Dermis blood vessel endothelial cell (primary cell): Measurements from ENCODE around the gene ZNF627. TPM values are rescaled to one million over a fixed set of nuclear protein-coding genes. Genes with fewer than 3 reads are reported as not detected.
A peak's percentile ranks its signal among the peaks of the same experiment; 100 is the strongest.
"Not testable (repeated sequence)": the region's sequence is repeated elsewhere in the genome, so short reads cannot be mapped to it uniquely, and the experiment has no call there.

Source experiments
- DNase-seq: peaks from one replicate; pipeline ENCODE4 v3.0.0; 2010
- total RNA-seq: library from RNA; depleted of rRNA; stranded (reverse); fragments of >200 nt; gene quantifications from 2 replicates; pipeline ENCODE4 v1.2.3, GENCODE V29; 2014

The ZNF627 gene
- 20.1 and 28.9 TPM in 2 replicates for total RNA-seq

DNA sequence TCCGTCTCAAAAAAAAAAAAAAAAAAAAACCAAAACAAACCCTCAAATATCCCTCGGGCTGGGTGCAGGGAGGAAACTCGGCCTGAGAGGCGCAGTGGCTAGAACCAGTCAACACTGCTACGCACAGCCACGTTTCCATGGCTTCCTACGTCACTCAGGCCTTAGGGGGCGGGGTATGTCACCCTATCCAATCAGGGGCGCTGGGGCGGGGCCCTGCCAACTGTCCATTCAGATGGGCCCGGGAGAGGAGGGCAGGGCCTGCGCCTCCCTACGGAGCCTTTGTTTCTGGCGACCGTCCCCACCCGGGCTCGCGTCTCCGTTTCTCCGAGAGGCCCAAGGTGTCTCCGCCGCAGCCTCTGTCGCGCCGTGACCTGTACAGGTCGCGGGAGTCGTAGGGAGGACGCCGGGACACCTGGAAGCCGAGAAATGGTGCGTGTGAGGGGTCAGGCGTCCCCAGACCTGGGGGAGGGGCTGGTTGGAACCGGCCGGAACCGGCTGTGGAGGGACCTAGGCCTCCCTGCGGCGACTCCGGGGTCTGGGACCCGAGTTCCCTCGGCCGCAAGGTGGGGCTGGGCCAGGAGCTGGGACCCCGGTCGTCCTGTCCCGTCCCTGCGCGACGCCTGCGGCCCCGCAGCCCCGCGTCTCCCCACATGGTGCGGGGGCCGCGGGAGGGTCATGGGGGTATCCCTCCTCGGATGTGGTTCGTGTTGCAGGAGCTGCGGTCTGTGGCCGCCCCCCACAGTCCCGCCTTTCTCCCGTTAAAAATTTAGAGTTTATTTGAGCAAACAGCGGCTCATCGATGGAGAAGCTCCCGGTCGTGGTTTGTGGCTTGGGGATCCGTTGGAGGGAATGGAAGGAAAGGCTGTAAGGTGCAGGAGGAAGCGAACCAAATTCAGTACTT lies at the start of gene ZNF627:
Gene ZNF627 (plus strand): TSS at position 282 of the 901 bp plus-strand sequence. CDS start 145 bp downstream, at position 427.
- DNase-seq: peak; percentile 99

- DNase-seq: no peak
These were observed 49.2 kb upstream of the ZNF627 start for GRCh38 chr19:11547929-11548700.

DNA sequence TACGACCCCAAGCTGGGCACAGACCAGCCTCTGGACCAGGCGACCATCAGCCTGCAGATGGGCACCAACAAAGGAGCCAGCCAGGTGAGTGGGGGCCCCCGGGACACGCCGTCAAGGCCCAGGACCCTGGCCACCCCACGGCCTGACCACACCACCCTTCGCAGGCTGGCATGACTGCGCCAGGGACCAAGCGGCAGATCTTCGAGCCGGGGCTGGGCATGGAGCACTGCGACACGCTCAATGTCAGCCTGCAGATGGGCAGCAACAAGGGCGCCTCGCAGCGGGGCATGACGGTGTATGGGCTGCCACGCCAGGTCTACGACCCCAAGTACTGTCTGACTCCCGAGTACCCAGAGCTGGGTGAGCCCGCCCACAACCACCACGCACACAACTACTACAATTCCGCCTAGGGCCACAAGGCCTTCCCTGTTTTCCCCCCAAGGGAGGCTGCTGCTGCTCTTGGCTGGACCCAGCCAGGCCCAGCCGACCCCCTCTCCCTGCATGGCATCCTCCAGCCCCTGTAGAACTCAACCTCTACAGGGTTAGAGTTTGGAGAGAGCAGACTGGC lies 47.8 kb upstream of the ZNF627 start:
- DNase-seq: no peak

GRCh38 chr19:11550265-11550664 lies 47.0 kb upstream of the ZNF627 start:
- no peak for DNase-seq

GRCh38 chr19:11551603-11552235 lies 45.6 kb upstream of the ZNF627 start:
- peak; percentile 30 for DNase-seq

- no peak for DNase-seq
These were observed 44.5 kb upstream of the ZNF627 start for GRCh38 chr19:11552666-11553372.

- no peak for DNase-seq
These were observed 43.1 kb upstream of the ZNF627 start for GRCh38 chr19:11554160-11554559.

- no peak for DNase-seq
These were observed 42.0 kb upstream of the ZNF627 start for GRCh38 chr19:11555246-11555645.

DNA sequence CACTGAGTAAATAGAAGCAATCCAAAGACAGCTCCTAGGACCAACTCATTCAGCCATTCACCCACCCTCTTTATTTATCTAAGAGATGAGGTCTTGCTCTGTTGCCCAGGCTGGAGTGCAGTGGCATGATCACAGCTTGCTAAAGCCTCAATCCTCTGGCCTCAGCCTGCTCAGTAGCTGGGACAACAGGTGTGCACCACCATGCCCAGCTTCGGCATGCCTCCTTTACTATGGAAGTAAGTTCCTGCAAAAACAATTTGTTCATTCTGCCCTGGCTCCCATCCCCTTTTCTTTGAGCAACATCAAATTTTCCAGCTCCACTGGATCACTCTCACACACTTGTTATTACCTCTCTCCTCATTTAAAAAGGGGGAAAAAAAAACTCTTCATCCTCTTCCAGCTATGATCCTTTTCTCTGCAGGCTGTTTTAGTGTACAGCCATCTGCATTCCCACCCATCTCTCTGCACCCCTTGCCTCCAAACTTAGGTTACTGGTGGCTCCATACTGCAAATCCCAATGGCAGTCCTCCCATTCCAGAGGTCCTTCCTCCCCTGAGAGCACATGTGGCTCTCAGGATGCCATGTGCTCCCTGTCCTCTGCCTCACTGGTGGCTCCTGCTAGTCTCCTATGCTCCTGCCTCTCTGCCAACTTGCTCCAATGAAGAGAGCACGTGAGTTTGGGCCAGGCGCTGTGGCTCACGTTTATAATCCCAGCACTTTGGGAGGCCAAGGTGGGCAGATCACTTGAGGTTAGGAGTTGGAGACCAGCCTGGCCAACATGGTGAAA lies 40.5 kb upstream of the ZNF627 start:
- no peak for DNase-seq

DNA sequence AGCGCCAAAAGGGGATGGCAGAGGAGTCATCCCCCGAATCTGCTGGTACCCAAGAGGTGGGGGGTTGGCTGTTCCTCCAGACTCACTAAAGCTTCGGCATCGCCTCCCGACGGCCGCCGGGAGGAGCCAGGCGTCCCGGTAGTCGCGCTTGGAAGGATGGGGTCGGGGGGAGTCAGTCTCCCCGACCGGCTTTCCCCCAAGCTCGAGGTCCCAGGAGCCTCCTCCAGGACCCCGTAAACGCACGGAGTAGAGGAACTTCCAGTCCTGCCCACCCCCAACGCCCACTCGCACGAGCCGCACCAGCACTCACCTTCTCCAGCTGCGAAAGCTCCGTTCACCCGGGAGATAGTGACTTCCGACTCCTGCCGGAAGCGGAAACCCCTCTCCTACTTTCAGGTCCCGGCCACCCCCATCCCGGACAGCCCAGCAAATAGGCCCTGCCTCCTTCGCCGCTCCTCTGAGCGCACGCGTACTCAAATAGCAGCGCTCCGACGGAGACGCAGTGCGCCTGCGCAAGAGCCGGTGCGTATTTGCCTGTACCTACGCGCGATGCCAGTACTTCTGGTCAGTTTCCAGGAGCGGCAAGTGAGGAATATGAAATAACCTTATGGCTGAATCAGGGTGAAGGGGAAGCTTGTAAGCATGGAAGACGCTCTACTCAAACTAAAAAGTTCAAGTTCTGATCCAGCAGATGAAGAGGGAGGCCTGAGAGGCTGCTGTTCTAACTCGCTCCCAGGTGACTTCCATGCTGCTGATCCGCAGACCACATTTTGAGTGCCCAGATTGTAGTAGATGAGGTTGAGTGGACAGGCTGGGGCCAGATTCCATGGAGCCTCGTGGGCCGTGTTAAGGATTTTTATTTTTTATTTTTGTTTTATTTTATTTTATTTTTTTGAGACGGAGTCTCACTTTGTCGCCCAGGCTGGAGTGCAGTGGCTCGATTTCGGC lies 38.1 kb upstream of the ZNF627 start, which contains the start of gene ELOF1:
Gene ELOF1 (minus strand): TSS at position 350 of the 948 bp plus-strand sequence. CDS start 4,883 bp downstream, outside the sequence.
- DNase-seq: peak; percentile 98

DNA sequence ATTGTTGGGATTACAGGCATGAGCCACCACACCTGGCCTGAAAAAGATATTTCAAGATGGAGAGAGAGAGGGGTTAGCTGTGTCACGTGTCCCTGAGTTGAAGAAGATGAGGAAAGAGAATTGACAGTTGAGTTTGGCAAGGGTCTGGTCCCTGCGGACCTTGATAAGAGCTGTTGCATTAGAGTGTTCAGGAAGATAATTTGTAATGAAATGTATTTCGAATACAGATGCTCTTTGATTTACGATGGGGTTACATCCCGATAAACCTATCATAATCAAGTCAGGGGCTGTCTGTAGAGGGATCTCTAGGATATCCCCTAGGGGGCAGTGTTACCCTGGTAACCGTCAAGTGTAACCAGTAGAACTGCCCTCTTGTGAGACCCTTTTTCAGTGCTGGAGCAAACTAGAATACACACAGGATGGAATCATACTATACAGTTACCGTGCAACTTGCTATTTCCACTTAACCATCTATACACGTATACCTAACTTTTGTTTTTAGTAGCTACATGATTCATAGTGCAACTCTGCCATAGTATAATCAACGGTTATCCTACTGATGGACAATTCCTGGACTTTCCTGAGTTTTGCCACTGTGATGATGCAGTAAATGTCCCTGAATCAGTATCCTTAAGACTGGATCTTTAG lies 36.8 kb upstream of the ZNF627 start:
- peak; percentile 85 for DNase-seq

DNA sequence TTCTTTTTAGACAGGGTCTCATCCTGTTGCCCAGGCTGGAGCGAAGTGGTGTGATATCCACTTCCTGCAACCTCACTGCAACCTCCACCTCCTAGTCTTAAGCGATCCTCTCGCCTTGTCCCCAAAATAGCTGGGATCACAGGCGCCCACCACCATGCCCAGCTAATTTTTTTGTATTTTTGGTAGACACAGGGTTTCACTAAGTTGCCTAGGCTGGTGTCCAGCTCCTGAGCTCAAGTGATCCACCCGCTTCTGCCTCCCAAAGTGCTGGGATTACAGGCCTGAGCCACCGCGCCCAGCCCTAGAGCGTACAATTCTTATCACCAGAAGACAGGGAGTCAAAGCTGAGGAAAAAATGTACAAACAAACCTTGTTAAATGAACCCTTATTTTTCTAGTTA lies 33.8 kb upstream of the ZNF627 start:
- DNase-seq: no peak

DNA sequence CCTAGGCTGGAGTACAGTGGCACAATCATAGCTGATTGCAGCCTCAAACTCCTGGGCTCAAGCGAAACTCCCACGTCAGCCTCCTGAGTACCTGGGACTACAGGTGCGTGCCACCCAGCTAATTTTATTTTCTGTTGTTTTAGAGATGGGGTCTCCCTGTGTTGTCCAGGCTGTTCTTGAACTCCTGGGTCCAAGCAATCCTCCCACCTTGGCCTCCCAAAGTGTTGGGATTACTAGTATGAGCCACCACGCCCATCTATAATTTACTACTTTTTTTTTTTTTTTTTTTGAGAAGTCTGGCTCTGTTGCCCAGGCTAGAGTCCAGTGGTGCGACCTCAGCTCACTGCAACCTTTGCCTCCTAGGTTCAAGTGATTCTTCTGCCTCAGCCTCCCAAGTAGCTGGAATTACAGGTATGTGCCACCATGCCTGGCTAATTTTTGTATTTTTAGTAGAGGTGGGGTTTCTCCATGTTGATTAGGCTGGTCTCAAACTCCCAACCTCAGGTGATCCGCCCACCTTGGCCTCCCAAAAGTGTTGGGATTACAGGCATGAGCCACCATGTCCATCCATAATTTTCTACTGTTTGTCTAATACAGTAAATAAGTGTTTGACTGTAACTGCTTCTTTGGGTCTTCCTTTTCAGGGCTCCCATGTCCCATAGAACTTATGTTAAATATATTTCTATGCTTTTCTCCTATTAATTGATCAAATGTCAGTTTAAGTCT lies 33.0 kb upstream of the ZNF627 start:
- not testable (repeated sequence) for DNase-seq

DNA sequence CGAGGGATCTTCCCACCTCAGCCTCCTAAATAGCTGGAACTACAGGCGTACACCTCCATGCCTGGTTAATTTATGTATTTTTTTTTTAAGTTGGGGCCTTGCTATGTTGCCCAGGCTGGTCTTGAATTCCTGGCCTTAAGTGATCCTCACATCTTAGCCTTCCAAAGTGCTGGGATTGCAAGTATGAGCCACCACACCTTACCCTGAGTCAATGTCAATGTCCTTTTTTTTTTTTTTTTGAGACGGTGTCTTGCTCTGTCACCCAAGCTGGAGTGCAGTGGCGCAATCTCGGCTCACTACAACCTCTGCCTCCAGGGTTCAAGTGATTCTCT lies 31.7 kb upstream of the ZNF627 start:
- DNase-seq: not testable (repeated sequence)

GRCh38 chr19:11566164-11566563 lies 31.1 kb upstream of the ZNF627 start:
- DNase-seq: no peak

- DNase-seq: no peak
These were observed 27.2 kb upstream of the ZNF627 start for GRCh38 chr19:11570039-11570462.

GRCh38 chr19:11573354-11573753 lies 23.9 kb upstream of the ZNF627 start:
- DNase-seq: not testable (repeated sequence)

- DNase-seq: not testable (repeated sequence)
These were observed 23.5 kb upstream of the ZNF627 start for GRCh38 chr19:11573763-11574162.

- DNase-seq: no peak
These were observed 22.6 kb upstream of the ZNF627 start for GRCh38 chr19:11574689-11575088.
